ENCODE results near the gene MAP6. TPM values are rescaled to one million over a fixed set of nuclear protein-coding genes. Genes with fewer than 3 reads are reported as not detected.
A peak's percentile ranks its signal among the peaks of the same experiment; 100 is the strongest.

Gene MAP6
- total RNA-seq, 2 donors from 2014 or later = 0.12 to 0.18 TPM

GRCh38 chr11:75576017-75576416 is 92.8 kb downstream of the MAP6 start:
- Mint-ChIP-seq H3K4me1 (peaks cover 2% of the 10 kb centered on the region), H3K36me3 (ENCODE audit: low read depth) (no peaks in the 10 kb centered on the region), H3K27me3 (no peaks in the 10 kb centered on the region), H3K27ac (no peak overlapping the region), H3K4me3 (no peak overlapping the region)
- no peak for ATAC-seq
- no peaks in the 10 kb centered on the region for H3K9me3 ChIP-seq (ENCODE audit: control insufficient read depth, low read length, poor library complexity, severe bottlenecking)
- DNase-seq = no peak

GRCh38 chr11:75574698-75575602 is 93.9 kb downstream of the MAP6 start:
- ATAC-seq = no peak
- no peak for DNase-seq
- Mint-ChIP-seq H3K4me3 (no peak overlapping the region), H3K27me3 (no peaks in the 10 kb centered on the region), H3K36me3 (ENCODE audit: low read depth) (peaks cover 3% of the 10 kb centered on the region), H3K27ac (no peak overlapping the region), H3K4me1 (peaks cover 2% of the 10 kb centered on the region)
- no peaks in the 10 kb centered on the region for H3K9me3 ChIP-seq (ENCODE audit: control insufficient read depth, low read length, poor library complexity, severe bottlenecking)

GRCh38 chr11:75572744-75573143 is 96.1 kb downstream of the MAP6 start:
- Mint-ChIP-seq H3K36me3 (ENCODE audit: low read depth) (peaks cover 3% of the 10 kb centered on the region), H3K27ac (peak overlapping the region; percentile 34)

GRCh38 chr11:75571625-75572024 is 97.2 kb downstream of the MAP6 start:
- Mint-ChIP-seq H3K4me3 (no peak overlapping the region), H3K36me3 (ENCODE audit: low read depth) (peaks cover 3% of the 10 kb centered on the region), H3K27me3 (no peaks in the 10 kb centered on the region), H3K4me1 (peaks cover 2% of the 10 kb centered on the region), H3K27ac (no peak overlapping the region)
- DNase-seq (no peak), ATAC-seq (no peak)
- H3K9me3 ChIP-seq (ENCODE audit: control insufficient read depth, low read length, poor library complexity, severe bottlenecking) = no peaks in the 10 kb centered on the region

More at GRCh38 chr11:75572744-75573143, 96.1 kb downstream of the MAP6 start:
- Mint-ChIP-seq H3K4me3 (no peak overlapping the region), H3K27me3 (no peaks in the 10 kb centered on the region), H3K4me1 (peaks cover 2% of the 10 kb centered on the region)
- no peaks in the 10 kb centered on the region for H3K9me3 ChIP-seq (ENCODE audit: control insufficient read depth, low read length, poor library complexity, severe bottlenecking)
- ATAC-seq = no peak
- no peak for DNase-seq

- no peaks in the 10 kb centered on the region for H3K9me3 ChIP-seq (ENCODE audit: control insufficient read depth, low read length, poor library complexity, severe bottlenecking)
- DNase-seq = no peak
- Mint-ChIP-seq H3K27ac (peak overlapping the region; percentile 37), H3K36me3 (ENCODE audit: low read depth) (peaks cover 3% of the 10 kb centered on the region), H3K4me1 (no peaks in the 10 kb centered on the region), H3K27me3 (no peaks in the 10 kb centered on the region), H3K4me3 (no peak overlapping the region)
- ATAC-seq = no peak
Observed at GRCh38 chr11:75570559-75571139, 98.2 kb downstream of the MAP6 start.

GRCh38 chr11:75568616-75569219 is 100.1 kb downstream of the MAP6 start:
- Mint-ChIP-seq H3K27ac (no peak overlapping the region), H3K4me3 (no peak overlapping the region), H3K36me3 (ENCODE audit: low read depth) (peaks cover 3% of the 10 kb centered on the region), H3K27me3 (no peaks in the 10 kb centered on the region), H3K4me1 (peaks cover 10% of the 10 kb centered on the region)
- no peaks in the 10 kb centered on the region for H3K9me3 ChIP-seq (ENCODE audit: control insufficient read depth, low read length, poor library complexity, severe bottlenecking)
- ATAC-seq = no peak
- no peak for DNase-seq

GRCh38 chr11:75567971-75568370 is 100.9 kb downstream of the MAP6 start:
- Mint-ChIP-seq H3K4me3 (no peak overlapping the region), H3K4me1 (peaks cover 16% of the 10 kb centered on the region), H3K27ac (no peak overlapping the region), H3K36me3 (ENCODE audit: low read depth) (peaks cover 3% of the 10 kb centered on the region), H3K27me3 (no peaks in the 10 kb centered on the region)
- DNase-seq = no peak
- no peaks in the 10 kb centered on the region for H3K9me3 ChIP-seq (ENCODE audit: control insufficient read depth, low read length, poor library complexity, severe bottlenecking)
- no peak for ATAC-seq

- no peaks in the 10 kb centered on the region for H3K9me3 ChIP-seq (ENCODE audit: control insufficient read depth, low read length, poor library complexity, severe bottlenecking)
- peaks cover 21% of the 10 kb centered on the region for H3K4me1 Mint-ChIP-seq
- H3K4me3 Mint-ChIP-seq = no peak overlapping the region
- no peaks in the 10 kb centered on the region for H3K27me3 Mint-ChIP-seq
- DNase-seq (no peak), ATAC-seq (no peak)
- peaks cover 3% of the 10 kb centered on the region for H3K36me3 Mint-ChIP-seq (ENCODE audit: low read depth)
- no peak overlapping the region for H3K27ac Mint-ChIP-seq
Observed at GRCh38 chr11:75566763-75567279, 102.0 kb downstream of the MAP6 start.

- DNase-seq = no peak
- no peak for ATAC-seq
- H3K9me3 ChIP-seq (ENCODE audit: control insufficient read depth, low read length, poor library complexity, severe bottlenecking) = no peaks in the 10 kb centered on the region
- peak overlapping the region; percentile 41 for H3K4me3 Mint-ChIP-seq
- H3K27ac Mint-ChIP-seq = peak overlapping the region; percentile 2
- peaks cover 26% of the 10 kb centered on the region for H3K4me1 Mint-ChIP-seq
- H3K27me3 Mint-ChIP-seq = no peaks in the 10 kb centered on the region
- H3K36me3 Mint-ChIP-seq (ENCODE audit: low read depth) = peaks cover 3% of the 10 kb centered on the region
Observed at GRCh38 chr11:75565916-75566762, 102.7 kb downstream of the MAP6 start.

- H3K27me3 Mint-ChIP-seq = no peaks in the 10 kb centered on the region
- no peak overlapping the region for H3K4me3 Mint-ChIP-seq
- peak overlapping the region; percentile 94 for H3K27ac Mint-ChIP-seq
- H3K4me1 Mint-ChIP-seq = peaks cover 28% of the 10 kb centered on the region
- no peak for ATAC-seq
- no peaks in the 10 kb centered on the region for H3K9me3 ChIP-seq (ENCODE audit: control insufficient read depth, low read length, poor library complexity, severe bottlenecking)
- DNase-seq = no peak
- H3K36me3 Mint-ChIP-seq (ENCODE audit: low read depth) = no peaks in the 10 kb centered on the region
Observed at GRCh38 chr11:75565221-75565814, 103.5 kb downstream of the MAP6 start.

- Mint-ChIP-seq H3K36me3 (ENCODE audit: low read depth) (no peaks in the 10 kb centered on the region), H3K4me3 (peak overlapping the region; percentile 98), H3K4me1 (peaks cover 28% of the 10 kb centered on the region), H3K27me3 (no peaks in the 10 kb centered on the region), H3K27ac (peak overlapping the region; percentile 94)
- DNase-seq (no peak), ATAC-seq (no peak)
- H3K9me3 ChIP-seq (ENCODE audit: control insufficient read depth, low read length, poor library complexity, severe bottlenecking) = no peaks in the 10 kb centered on the region
Observed at GRCh38 chr11:75563978-75564552, 104.8 kb downstream of the MAP6 start.

GRCh38 chr11:75563501-75563977 is 105.3 kb downstream of the MAP6 start:
- no peaks in the 10 kb centered on the region for H3K36me3 Mint-ChIP-seq (ENCODE audit: low read depth)
- no peaks in the 10 kb centered on the region for H3K9me3 ChIP-seq (ENCODE audit: control insufficient read depth, low read length, poor library complexity, severe bottlenecking)
- DNase-seq (no peak), ATAC-seq (no peak)
- H3K27ac Mint-ChIP-seq = peak overlapping the region; percentile 94
- H3K4me3 Mint-ChIP-seq = peak overlapping the region; percentile 98
- H3K27me3 Mint-ChIP-seq = no peaks in the 10 kb centered on the region
- peaks cover 28% of the 10 kb centered on the region for H3K4me1 Mint-ChIP-seq
